HG03095 (cell line): ENCODE results near the gene CASQ1.

Source experiments
- ATAC-seq: cut with Tn5 transposase; IDR thresholded peaks from one replicate; pipeline ENCODE4 v1.9.1; 2021; ENCODE audit warnings: moderate library complexity; ENCODE audit not compliant: unreplicated experiment

The CASQ1 gene

DNA sequence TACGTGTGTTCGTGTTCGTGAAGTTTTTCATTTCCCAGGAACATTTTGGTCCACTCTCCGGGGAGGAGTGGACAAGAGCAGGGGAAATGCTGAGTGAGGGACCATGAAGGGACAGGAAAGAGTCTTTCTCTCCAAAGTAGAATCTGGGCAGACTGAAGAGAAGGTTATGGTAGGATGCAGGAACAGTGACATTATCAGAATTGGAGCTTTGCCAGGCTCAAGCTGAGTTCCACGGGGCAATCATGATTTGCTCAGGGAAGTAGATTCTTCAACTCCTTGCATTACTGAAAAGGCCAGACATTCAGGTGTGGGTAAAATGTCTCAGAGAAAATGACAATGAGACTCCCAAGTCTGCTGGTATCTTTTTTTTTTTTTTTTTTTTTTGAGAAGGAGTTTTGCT is 22.4 kb upstream of the CASQ1 start:
- no peak for ATAC-seq

- no peak for ATAC-seq
These were observed 21.6 kb upstream of the CASQ1 start for GRCh38 chr1:160168609-160169369.

GRCh38 chr1:160169553-160170399 is 20.6 kb upstream of the CASQ1 start:
- ATAC-seq, result peak; percentile 49

DNA sequence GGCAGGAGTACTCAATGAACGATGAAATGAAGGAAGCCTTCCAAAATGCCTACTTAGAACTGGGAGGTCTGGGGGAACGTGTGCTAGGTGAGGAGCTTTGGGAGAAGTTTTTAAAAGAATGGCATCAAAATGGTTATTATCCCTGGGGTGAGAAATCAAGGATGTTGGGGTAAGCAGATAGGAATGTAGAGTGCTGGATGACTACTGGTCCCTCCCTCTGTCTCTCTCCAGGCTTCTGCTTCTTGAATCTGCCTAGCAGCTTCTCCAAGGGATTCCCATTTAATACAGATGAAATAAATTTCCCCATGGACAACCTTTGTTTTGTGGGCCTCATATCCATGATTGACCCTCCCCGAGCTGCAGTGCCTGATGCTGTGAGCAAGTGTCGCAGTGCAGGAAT is 19.0 kb upstream of the CASQ1 start:
- no peak for ATAC-seq

- ATAC-seq, result no peak
These were observed 18.4 kb upstream of the CASQ1 start for GRCh38 chr1:160171980-160172379.

GRCh38 chr1:160177231-160177630 is 13.1 kb upstream of the CASQ1 start:
- ATAC-seq, result no peak

DNA sequence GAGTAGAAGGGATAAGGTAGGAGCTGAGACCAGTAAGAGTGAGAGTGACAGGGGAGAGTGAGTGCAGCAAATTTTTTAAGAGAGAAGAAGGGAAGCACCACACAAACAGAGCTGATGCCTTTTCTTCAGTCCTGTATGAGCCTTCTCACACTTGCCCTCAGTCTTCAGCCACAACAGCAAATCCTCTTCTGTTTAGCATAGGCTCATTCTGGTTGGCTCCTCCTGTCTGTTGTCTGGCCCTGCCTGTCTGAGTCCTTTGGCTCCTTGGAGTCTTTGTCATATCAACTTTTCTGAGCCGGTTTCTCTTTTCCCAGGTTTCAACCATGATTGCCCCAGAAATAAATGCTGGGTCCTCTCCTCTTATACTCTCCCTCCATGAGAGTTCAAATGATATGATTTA is 12.7 kb upstream of the CASQ1 start:
- no peak for ATAC-seq

DNA sequence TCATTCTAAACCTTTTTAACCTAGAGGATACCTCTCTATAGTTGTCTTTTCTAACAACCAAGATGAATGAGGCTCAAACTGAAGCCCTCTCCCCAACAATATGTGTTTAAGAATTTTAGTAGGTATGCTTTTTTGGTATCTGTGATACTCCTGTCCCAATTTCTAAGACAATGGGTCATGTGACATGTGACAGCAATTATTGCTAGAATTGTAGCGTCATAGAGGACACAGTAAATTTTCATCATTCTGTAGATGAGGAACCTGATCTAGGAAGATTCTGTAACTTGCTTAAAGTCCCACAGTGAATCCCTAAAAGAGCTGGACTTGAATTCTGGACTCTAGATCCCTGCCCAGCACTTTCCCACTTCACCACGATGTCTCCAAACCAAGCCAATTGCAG is 11.6 kb upstream of the CASQ1 start:
- no peak for ATAC-seq

DNA sequence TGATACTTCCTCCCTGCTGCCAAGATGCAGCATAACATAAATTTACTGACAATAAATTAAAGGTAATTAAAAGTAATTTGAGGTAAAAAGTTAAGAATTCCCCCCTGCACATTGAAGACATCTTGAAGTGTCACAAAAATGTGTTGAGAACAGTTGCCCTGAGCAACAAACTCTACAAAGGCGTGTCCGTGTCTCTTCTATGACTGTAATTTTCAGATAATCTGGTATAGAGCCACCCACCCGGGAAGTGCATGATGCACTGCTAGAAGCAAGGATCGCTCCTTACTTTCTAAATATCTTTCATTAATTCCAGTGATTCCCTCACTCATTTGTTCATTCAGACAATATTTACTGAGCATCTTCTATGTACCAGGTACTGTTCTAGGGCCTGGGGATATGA is 11.0 kb upstream of the CASQ1 start:
- no peak for ATAC-seq

DNA sequence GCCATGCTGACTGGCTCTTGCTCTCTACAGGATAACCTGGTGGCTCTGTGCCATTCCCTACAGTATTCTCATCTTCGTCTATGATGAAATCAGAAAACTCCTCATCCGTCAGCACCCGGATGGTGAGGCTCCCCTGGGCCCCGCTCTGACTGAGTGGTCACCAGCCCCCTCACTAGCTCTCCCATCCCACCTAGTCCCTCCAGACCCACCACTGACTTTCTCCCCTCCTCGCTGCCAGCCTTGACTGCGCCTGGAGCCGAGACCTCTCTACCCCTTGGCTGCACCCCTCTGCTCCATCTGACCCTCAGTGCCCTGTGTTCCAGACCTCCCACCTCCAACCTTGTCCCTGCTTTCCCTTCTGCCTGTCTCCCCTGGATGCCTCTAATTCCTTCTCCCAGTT is 4.1 kb upstream of the CASQ1 start:
- ATAC-seq, result no peak

GRCh38 chr1:160186729-160187128 is 3.6 kb upstream of the CASQ1 start:
- no peak for ATAC-seq

DNA sequence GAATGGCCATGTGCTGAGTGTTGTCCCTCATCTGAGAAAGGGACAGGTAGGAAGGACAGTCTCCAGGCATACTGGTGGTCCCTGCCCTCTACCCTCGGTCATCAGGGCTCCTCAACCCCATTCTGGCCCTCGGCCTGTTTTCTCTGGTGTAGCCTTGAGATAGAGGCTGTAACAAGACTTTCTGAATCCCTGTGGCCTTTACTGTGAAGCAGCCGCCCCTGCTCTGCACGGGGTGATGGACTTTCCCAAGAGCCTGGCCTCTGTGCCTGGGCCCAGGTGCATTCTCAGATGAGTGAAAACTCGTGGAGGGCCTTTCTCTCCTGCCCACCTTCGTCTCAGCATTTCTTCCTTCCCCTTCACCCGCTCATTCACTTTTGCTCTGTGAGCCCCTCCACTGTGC is 3.0 kb upstream of the CASQ1 start:
- ATAC-seq, result no peak

DNA sequence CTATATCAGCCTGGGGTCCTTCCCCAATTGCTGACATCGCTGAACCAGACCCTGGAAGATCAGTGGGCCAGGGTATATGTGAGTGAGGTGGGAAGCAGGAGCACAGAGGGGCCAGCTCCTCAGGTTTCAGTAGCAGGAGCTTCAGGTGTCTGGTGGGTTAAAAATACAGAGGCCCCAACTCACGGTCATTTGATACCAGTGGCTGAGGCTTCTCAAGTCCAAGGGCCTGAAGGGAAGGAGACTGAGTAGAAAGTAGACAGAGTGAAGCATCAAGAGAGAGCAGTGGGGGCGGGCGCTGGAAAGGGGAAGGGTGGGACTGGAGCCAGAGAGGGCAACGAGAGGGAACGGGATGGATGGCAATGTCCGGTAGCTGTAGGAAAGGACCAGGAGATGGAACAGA is 2.0 kb upstream of the CASQ1 start:
- ATAC-seq, result no peak

DNA sequence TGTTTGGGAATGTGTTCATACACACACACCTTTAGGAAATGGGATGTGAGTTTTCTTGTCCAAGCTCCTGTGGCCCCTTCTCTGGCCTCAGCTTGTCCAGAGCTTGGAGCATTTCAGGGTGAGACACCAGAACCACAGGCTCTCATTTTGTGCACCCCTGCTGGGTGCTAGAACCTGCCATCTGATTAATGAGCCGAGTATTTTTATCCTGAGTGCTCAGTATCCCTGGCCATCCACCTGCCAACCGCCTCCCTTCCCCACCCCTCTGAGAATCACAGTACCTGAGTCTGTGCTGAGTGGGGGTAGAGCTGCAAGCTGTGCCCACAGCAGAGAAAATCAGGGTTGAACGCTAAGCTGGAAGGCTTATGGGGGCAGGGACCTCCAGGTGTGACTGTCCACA is 1.4 kb downstream of the CASQ1 start:
- no peak for ATAC-seq

GRCh38 chr1:160192234-160192633 is 1.9 kb downstream of the CASQ1 start:
- ATAC-seq, result no peak

- no peak for ATAC-seq
These were observed 2.9 kb downstream of the CASQ1 start for GRCh38 chr1:160193091-160193819.

- no peak for ATAC-seq
These were observed 3.7 kb downstream of the CASQ1 start for GRCh38 chr1:160193832-160194736.

DNA sequence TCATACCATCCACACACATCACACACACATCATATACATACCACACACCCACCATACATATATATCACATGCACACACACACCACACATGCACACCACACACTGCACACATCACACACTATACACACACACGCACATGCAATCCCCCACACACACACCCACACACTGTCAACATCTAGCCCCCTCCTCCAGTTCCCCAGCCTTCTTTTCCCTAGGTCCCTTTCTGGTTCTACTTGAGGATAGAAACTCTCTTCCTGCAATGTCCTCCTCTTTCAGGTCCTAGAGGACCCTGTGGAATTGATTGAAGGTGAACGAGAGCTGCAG is 4.3 kb downstream of the CASQ1 start:
- ATAC-seq, result no peak

DNA sequence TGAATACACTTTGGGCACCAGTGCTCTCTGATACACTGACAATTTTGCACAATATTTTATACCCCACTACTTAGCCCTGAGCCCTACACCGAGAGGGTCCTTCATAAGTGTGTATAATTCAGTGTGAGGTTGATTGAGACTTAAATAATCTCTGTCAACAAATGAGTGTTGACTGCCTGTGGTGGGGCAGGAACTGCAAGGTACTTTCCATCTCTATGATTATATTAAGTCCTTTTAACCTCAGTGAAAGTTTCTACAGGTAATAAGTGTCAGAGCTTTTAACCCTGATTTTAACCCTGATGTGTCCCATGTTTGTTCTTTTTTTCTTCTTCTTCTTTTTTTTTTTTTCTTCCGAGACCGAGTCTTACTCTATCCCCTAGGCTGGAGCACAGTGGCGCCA is 5.8 kb downstream of the CASQ1 start:
- no peak for ATAC-seq

DNA sequence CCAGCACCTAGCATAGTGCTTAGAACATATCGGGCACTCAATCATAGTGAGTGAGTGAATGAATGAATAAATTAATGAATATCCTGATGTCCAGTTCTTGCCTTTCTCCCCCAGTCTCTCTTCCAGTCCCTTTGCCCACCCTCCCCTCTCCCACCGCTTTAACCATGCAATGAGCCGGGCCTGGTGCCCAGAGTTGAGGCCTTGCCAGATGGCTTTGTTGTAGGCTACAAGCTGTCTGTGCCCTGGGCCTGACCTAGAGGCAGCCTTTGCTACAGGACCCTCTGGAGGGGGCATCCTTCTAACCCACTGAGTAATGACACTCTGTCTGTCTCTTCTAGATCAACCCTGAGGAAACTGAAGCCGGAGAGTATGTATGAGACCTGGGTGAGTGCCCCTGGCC is 6.9 kb downstream of the CASQ1 start:
- no peak for ATAC-seq

DNA sequence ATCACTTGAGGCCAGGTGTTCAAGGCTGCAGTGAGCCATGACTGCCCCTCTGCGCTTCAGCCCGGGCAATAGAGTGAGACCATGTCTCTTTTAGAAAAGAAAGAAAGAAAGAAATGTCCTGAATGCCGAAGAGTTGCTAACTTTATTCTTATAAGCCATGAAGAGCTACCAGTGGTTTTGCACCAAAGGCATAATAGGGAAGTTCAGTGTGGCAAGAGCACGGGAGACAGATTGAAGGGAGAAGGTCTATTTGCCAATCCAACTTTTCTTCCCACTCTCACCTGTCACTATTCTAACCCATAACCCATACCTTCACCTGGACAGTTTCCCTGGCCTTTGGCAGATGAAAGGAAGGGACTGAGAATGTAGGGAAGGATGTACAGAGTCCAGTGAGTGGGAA is 10.4 kb downstream of the CASQ1 start:
- ATAC-seq, result no peak
